ENCODE measurements around the gene SYTL2. TPM values are rescaled to one million over a fixed set of nuclear protein-coding genes. Genes with fewer than 3 reads are reported as not detected.

SYTL2 gene
- total RNA-seq, 1 donor from 2014 or later = 25.1 TPM

GRCh38 chr11:85803920-85804319 is 7.0 kb downstream of the SYTL2 start:
- no peak for TF ChIP-seq CTCF (IDR thresholded peaks at IDR 0.05)
- Mint-ChIP-seq H3K27ac (ENCODE audit: unreplicated experiment) (no peak overlapping the region), H3K4me3 (ENCODE audit: unreplicated experiment) (no peak overlapping the region), H3K36me3 (ENCODE audit: low read depth) (no peaks in the 10 kb centered on the region), H3K9me3 (ENCODE audit: low read depth) (no peaks in the 10 kb centered on the region), H3K27me3 (ENCODE audit: low read depth) (no peaks in the 10 kb centered on the region), H3K4me1 (ENCODE audit: low read depth) (no peaks in the 10 kb centered on the region)
- no peak for DNase-seq (ENCODE audit: low spot score)

GRCh38 chr11:85803303-85803702 is 7.6 kb downstream of the SYTL2 start:
- H3K4me1 Mint-ChIP-seq (ENCODE audit: low read depth) = no peaks in the 10 kb centered on the region
- H3K36me3 Mint-ChIP-seq (ENCODE audit: low read depth) = no peaks in the 10 kb centered on the region
- TF ChIP-seq CTCF (IDR thresholded peaks at IDR 0.05) = no peak
- H3K4me3 Mint-ChIP-seq (ENCODE audit: unreplicated experiment) = no peak overlapping the region
- no peaks in the 10 kb centered on the region for H3K9me3 Mint-ChIP-seq (ENCODE audit: low read depth)
- no peak for DNase-seq (ENCODE audit: low spot score)
- no peak overlapping the region for H3K27ac Mint-ChIP-seq (ENCODE audit: unreplicated experiment)
- H3K27me3 Mint-ChIP-seq (ENCODE audit: low read depth) = no peaks in the 10 kb centered on the region

- no peaks in the 10 kb centered on the region for H3K4me1 Mint-ChIP-seq (ENCODE audit: low read depth)
- no peaks in the 10 kb centered on the region for H3K36me3 Mint-ChIP-seq (ENCODE audit: low read depth)
- H3K4me3 Mint-ChIP-seq (ENCODE audit: unreplicated experiment) = no peak overlapping the region
- TF ChIP-seq CTCF (IDR thresholded peaks at IDR 0.05) = no peak
- H3K9me3 Mint-ChIP-seq (ENCODE audit: low read depth) = no peaks in the 10 kb centered on the region
- H3K27ac Mint-ChIP-seq (ENCODE audit: unreplicated experiment) = no peak overlapping the region
- H3K27me3 Mint-ChIP-seq (ENCODE audit: low read depth) = no peaks in the 10 kb centered on the region
- no peak for DNase-seq (ENCODE audit: low spot score)
Observed at GRCh38 chr11:85801527-85801926, 9.4 kb downstream of the SYTL2 start.

- Mint-ChIP-seq H3K36me3 (ENCODE audit: low read depth) (no peaks in the 10 kb centered on the region), H3K4me1 (ENCODE audit: low read depth) (peaks cover 4% of the 10 kb centered on the region), H3K27me3 (ENCODE audit: low read depth) (no peaks in the 10 kb centered on the region), H3K27ac (ENCODE audit: unreplicated experiment) (no peak overlapping the region), H3K4me3 (ENCODE audit: unreplicated experiment) (no peak overlapping the region), H3K9me3 (ENCODE audit: low read depth) (no peaks in the 10 kb centered on the region)
- no peak for DNase-seq (ENCODE audit: low spot score)
- no peak for TF ChIP-seq CTCF (IDR thresholded peaks at IDR 0.05)
Observed at GRCh38 chr11:85800595-85801342, 10.2 kb downstream of the SYTL2 start.

- TF ChIP-seq CTCF (IDR thresholded peaks at IDR 0.05) = no peak
- H3K4me3 Mint-ChIP-seq (ENCODE audit: unreplicated experiment) = no peak overlapping the region
- H3K9me3 Mint-ChIP-seq (ENCODE audit: low read depth) = no peaks in the 10 kb centered on the region
- H3K4me1 Mint-ChIP-seq (ENCODE audit: low read depth) = peaks cover 6% of the 10 kb centered on the region
- H3K36me3 Mint-ChIP-seq (ENCODE audit: low read depth) = no peaks in the 10 kb centered on the region
- H3K27ac Mint-ChIP-seq (ENCODE audit: unreplicated experiment) = no peak overlapping the region
- DNase-seq (ENCODE audit: low spot score) = no peak
- H3K27me3 Mint-ChIP-seq (ENCODE audit: low read depth) = no peaks in the 10 kb centered on the region
Observed at GRCh38 chr11:85799142-85799541, 11.8 kb downstream of the SYTL2 start.
